WTC11 (cell line): Measurements from ENCODE around the gene MRPL51. TPM values are rescaled to one million over a fixed set of nuclear protein-coding genes. Genes with fewer than 3 reads are reported as not detected.

ENCODE experiments used
- ATAC-seq: fragments of 200-7000 bp; cut with Tn5 transposase; 2 replicates; pipeline ENCODE4 v1.10.0; 2021; ENCODE audit warnings: mild to moderate bottlenecking, moderate library complexity
- CTCF ChIA-PET: fragments of 300-600 bp; sonication (Branson Sonifier 250); formaldehyde crosslinking; loops from one replicate; lab custom pipeline; 2021; ENCODE audit warnings: antibody characterized with exemption; lab: Charles Lee
- POLR2A ChIA-PET: fragments of 350-600 bp; sonication (Branson Sonifier 250); formaldehyde crosslinking; loops from one replicate; lab custom pipeline; 2021; ENCODE audit warnings: antibody characterized with exemption; lab: Charles Lee
- DNase-seq: peaks from one replicate; pipeline ENCODE4 v3.0.0; 2021; ENCODE audit warnings: low spot score
- H3K27ac Mint-ChIP-seq: 2 replicates; pipeline ENCODE4 v1.8.0; 2021; ENCODE audit warnings: mixed read lengths
- H3K27me3 Mint-ChIP-seq: 2 replicates; pipeline ENCODE4 v1.8.0; 2021; ENCODE audit warnings: low read depth, mild to moderate bottlenecking, moderate library complexity, mixed read lengths
- H3K36me3 Mint-ChIP-seq: 2 replicates; pipeline ENCODE4 v1.8.0; 2021; ENCODE audit warnings: mixed read lengths
- H3K4me1 Mint-ChIP-seq: 2 replicates; pipeline ENCODE4 v1.8.0; 2022; ENCODE audit warnings: mixed read lengths
- H3K4me3 Mint-ChIP-seq: 2 replicates; pipeline ENCODE4 v1.8.0; 2021; ENCODE audit warnings: mild to moderate bottlenecking, moderate library complexity, mixed read lengths
- H3K9me3 Mint-ChIP-seq: 2 replicates; pipeline ENCODE4 v1.8.0; 2021; ENCODE audit warnings: mixed read lengths
- ARID4B ChIP-seq: sonication (generic); formaldehyde crosslinking; IDR thresholded peaks from 2 replicates; pipeline ENCODE4 v1.8.0; 2023; ENCODE audit warnings: missing genetic modification reagents, mild to moderate bottlenecking, borderline replicate concordance
- CREB1 ChIP-seq: sonication (generic); formaldehyde crosslinking; IDR thresholded peaks from 2 replicates; pipeline ENCODE4 v1.8.0; 2023; ENCODE audit warnings: mild to moderate bottlenecking, missing genetic modification reagents
- FOXK1 ChIP-seq: sonication (generic); formaldehyde crosslinking; IDR thresholded peaks from 2 replicates; pipeline ENCODE4 v1.8.0; 2022; ENCODE audit warnings: mild to moderate bottlenecking, moderate library complexity, missing genetic modification reagents
- JAZF1 ChIP-seq: fragments of 250-450 bp; sonication (Bioruptor Pico); IDR thresholded peaks from 2 replicates; pipeline ENCODE4 v1.9.0; 2021; ENCODE audit warnings: moderate library complexity, mild to moderate bottlenecking, inconsistent platforms
- MYBL2 ChIP-seq: sonication (generic); formaldehyde crosslinking; IDR thresholded peaks from 2 replicates; pipeline ENCODE4 v1.8.1; 2023; ENCODE audit warnings: mild to moderate bottlenecking, moderate library complexity, missing genetic modification reagents
- NFYB ChIP-seq: sonication (generic); formaldehyde crosslinking; conservative IDR thresholded peaks from 2 replicates; pipeline ENCODE4 v1.8.0; 2022; ENCODE audit warnings: low read depth, missing genetic modification reagents
- NR1H2 ChIP-seq: sonication (generic); formaldehyde crosslinking; IDR thresholded peaks from 2 replicates; pipeline ENCODE4 v1.9.0; 2021; ENCODE audit warnings: mild to moderate bottlenecking, moderate library complexity, missing genetic modification reagents
- PRDM15 ChIP-seq: sonication (generic); formaldehyde crosslinking; IDR thresholded peaks from 2 replicates; pipeline ENCODE4 v1.8.0; 2022; ENCODE audit warnings: missing genetic modification reagents
- STAT6 ChIP-seq: sonication (generic); formaldehyde crosslinking; conservative IDR thresholded peaks from 2 replicates; pipeline ENCODE4 v1.8.1; 2023; ENCODE audit warnings: mild to moderate bottlenecking, low read depth, missing genetic modification reagents, moderate library complexity
- USF2 ChIP-seq: sonication (generic); formaldehyde crosslinking; IDR thresholded peaks from 2 replicates; pipeline ENCODE4 v1.8.1; 2023; ENCODE audit warnings: mild to moderate bottlenecking, missing genetic modification reagents, moderate library complexity
- ZBTB43 ChIP-seq: sonication (generic); formaldehyde crosslinking; IDR thresholded peaks from 2 replicates; pipeline ENCODE4 v1.8.1; 2023; ENCODE audit warnings: mild to moderate bottlenecking, missing genetic modification reagents
- ZNF232 ChIP-seq: sonication (generic); formaldehyde crosslinking; IDR thresholded peaks from 2 replicates; pipeline ENCODE4 v1.8.0; 2022; ENCODE audit warnings: mild to moderate bottlenecking, missing genetic modification reagents
- ZNF281 ChIP-seq: sonication (generic); formaldehyde crosslinking; IDR thresholded peaks from 2 replicates; pipeline ENCODE4 v1.8.0; 2023; ENCODE audit warnings: mild to moderate bottlenecking, missing genetic modification reagents
- ZNF423 ChIP-seq: fragments of 250-450 bp; sonication (Bioruptor Pico); IDR thresholded peaks from 2 replicates; pipeline ENCODE4 v2.1.2; 2022; ENCODE audit warnings: mild to moderate bottlenecking, moderate library complexity
- total RNA-seq: library from RNA; stranded (reverse); gene quantifications from 3 replicates; pipeline ENCODE4 v1.2.3, GENCODE V29; 2021

The MRPL51 gene
- total RNA-seq, 1 experiment from 2014 or later: 290 TPM

DNA sequence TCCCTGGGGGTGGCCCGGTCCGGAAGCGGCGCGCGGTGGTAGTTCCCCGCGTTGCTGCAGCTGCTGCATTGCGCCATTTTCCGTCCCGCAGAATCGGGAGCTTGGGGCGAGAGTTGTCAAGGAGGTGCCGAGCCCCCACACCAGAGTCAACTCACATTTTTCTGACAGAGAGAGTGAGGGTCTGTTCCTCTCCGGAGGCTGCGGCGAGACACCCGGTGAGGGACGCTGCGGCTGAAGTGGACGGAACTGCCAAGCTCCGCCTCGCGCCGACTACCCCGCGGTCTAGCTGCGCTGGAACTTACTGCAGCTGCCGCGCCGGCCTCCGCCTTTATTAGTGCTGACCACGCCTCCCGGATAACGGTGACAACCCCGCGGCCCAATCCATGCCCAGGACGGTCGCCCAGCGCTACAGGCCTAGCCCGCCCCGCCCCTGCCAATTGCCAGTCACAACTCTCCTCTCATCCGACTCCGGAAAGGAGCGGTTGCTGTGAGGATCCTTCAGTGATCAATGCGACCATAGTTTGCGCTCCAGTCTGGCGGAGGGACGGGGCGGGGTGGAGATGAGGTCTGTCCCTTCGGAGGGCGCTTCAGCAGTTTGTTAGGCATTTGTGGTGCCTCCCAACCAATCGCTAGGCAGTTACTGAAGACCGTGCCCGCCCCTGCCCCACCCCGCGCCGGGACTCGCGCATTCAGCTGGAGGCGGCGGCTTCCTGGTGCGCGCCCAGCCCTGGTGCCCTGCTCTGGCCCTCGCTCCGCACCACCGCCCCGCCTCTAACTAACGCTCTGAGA lies 22.5 kb downstream of the MRPL51 start, which contains the start of gene VAMP1 (continued):
- no peak for TF ChIP-seq ZNF281 (CRISPR knock-in tag)
- peak; percentile 94 for TF ChIP-seq ARID4B (CRISPR knock-in tag)
- 0 out of 2 replicates have a peak, but pooled peaks have one; percentile 42 for TF ChIP-seq CREB1 (CRISPR knock-in tag)
- no peak for TF ChIP-seq JAZF1 (CRISPR knock-in tag)
- peak; percentile 84 for TF ChIP-seq ZNF423 (CRISPR knock-in tag)
- TF ChIP-seq ZBTB43: peak; percentile 61; the same call in 1 of the 2 replicates
- peak; percentile 49; the same call in 1 of the 2 replicates for TF ChIP-seq MYBL2
- peak; percentile 82 for TF ChIP-seq NFYB (CRISPR knock-in tag)
- peak; percentile 28; the same call in 1 of the 2 replicates for TF ChIP-seq FOXK1 (CRISPR knock-in tag)
- TF ChIP-seq NR1H2 (CRISPR knock-in tag): no peak
- 0 out of 2 replicates have a peak, but pooled peaks have one; percentile 20 for TF ChIP-seq ZNF232 (CRISPR knock-in tag)
- 0 out of 2 replicates have a peak, but pooled peaks have one; percentile 37 for TF ChIP-seq USF2 (CRISPR knock-in tag)

DNA sequence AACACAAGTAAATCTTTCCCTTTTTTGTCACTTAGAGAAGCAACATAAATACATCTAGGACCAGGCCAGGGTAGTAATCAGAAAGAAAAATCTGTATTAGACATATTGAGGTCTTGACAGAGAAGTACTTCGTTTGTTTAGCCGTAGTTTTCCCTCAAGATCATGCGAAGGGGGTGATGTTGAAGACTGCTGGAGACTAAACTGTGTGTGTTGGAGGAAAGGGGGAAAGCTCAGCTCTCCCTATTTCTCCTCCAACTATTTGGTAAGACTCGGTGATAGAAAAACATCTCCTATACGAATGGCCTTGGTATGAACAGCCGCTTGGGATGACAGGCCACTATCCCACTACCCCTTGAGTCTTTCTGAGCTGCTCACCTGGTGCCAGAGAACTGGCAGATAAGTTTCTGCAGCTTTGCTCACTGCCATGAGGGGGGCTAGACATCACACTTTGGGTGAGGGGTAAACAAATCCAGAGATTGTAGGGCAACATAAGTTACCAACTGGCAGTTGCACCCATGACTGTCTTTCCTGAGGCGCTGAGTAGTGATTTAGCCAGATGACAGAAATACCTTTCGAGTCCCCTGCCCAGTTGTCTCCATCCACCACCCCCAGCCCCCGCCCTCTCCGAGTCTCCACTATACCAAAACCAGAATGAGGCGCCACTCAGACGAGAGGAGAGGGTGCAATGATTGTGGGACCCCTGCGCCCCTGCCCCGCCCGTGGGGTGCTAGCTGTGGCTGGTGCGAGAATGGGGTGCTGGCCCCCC lies 23.3 kb downstream of the MRPL51 start:
- peaks cover 3% of the 10 kb centered on the region; the same call in 1 of the 2 replicates for H3K9me3 Mint-ChIP-seq
- H3K4me1 Mint-ChIP-seq: peaks cover 20% of the 10 kb centered on the region
- peaks cover 16% of the 10 kb centered on the region for H3K27me3 Mint-ChIP-seq
- DNase-seq: no peak
- peak overlapping the region; percentile 68 for H3K4me3 Mint-ChIP-seq
- peaks cover 24% of the 10 kb centered on the region for H3K36me3 Mint-ChIP-seq
- CTCF ChIA-PET: interaction anchor here (0.6 to 2.7 kb wide), 17 partner anchors 18 to 412 kb away, joined by 3 to 22 read pairs (median 4); partner anchors contain the start of gene TAPBPL
- H3K27ac Mint-ChIP-seq: no peak overlapping the region
- POLR2A ChIA-PET: interaction anchor here (0.6 to 2.4 kb wide), 21 partner anchors 8 to 413 kb away, joined by 3 to 18 read pairs (median 4); partner anchors contain the start of genes GAPDH, LTBR, MRPL51 and SCNN1A
- ATAC-seq: no peak
- TF ChIP-seq JAZF1 (CRISPR knock-in tag) (no peak), USF2 (CRISPR knock-in tag) (no peak), STAT6 (CRISPR knock-in tag) (0 out of 2 replicates have a peak, but pooled peaks have one; percentile 72), PRDM15 (no peak)
